Gastrocnemius medialis (tissue), 4 donors: ENCODE measurements around the gene FBXL7. TPM values are rescaled to one million over a fixed set of nuclear protein-coding genes. Genes with fewer than 3 reads are reported as not detected.
"Not testable (repeated sequence)": the region's sequence is repeated elsewhere in the genome, so short reads cannot be mapped to it uniquely, and the experiment has no call there.

ENCODE experiments used
- ATAC-seq, 2 donors: fragments of 150-250 bp; one replicate each; pipeline ENCODE4 v1.9.1; 2016
- DNase-seq, 2 donors: peaks; one replicate each; pipeline ENCODE4 v3.0.0-alpha.2; 2019
- H3K27ac ChIP-seq, 4 donors: fragments of 200-600 bp; sonication (generic); 1 replicate in 1 of 4; 2 replicates in 3 of 4; pipeline ENCODE4 v1.5.1; 2016 to 2018; ENCODE audit warnings: mild to moderate bottlenecking in 2 of 4, moderate library complexity in 1 of 4
- H3K27me3 ChIP-seq, 3 donors: fragments of 200-600 bp; sonication (generic) in 2 of 3; 1 replicate in 1 of 3; 2 replicates in 2 of 3; pipeline versions ENCODE4 v1.5.1 to v1.6.0; 2016 to 2019; ENCODE audit warnings: mild to moderate bottlenecking in 1 of 3, moderate library complexity in 1 of 3
- H3K36me3 ChIP-seq, 2 donors: fragments of 200-600 bp; sonication (generic) in 1 of 2; one replicate each; pipeline ENCODE4 v1.5.1; 2017 to 2018
- H3K4me1 ChIP-seq, 2 donors: fragments of 200-600 bp; sonication (generic) in 1 of 2; one replicate each; pipeline ENCODE4 v1.5.1; 2016 to 2017; ENCODE audit warnings: mild to moderate bottlenecking in 2 of 2
- H3K4me3 ChIP-seq, 4 donors: fragments of 200-600 bp; sonication (generic) in 3 of 4; 1 replicate in 1 of 4; 2 replicates in 3 of 4; pipeline ENCODE4 v1.5.1; 2016 to 2019; ENCODE audit warnings: mild to moderate bottlenecking in 2 of 4
- H3K9me3 ChIP-seq, 3 donors: fragments of 200-600 bp; sonication (generic) in 2 of 3; 1 replicate in 1 of 3; 2 replicates in 2 of 3; pipeline ENCODE4 v1.5.1; 2016 to 2019
- CTCF ChIP-seq, 5 experiments: fragments of 450-650 bp in 3 of 5; fragments of 200-600 bp in 2 of 5; sonication (generic) in 2 of 5; IDR thresholded peaks in 4 of 5; conservative IDR thresholded peaks in 1 of 5; 1 replicate in 4 of 5; 2 replicates in 1 of 5; pipeline ENCODE4 v1.5.1; 2016 to 2019; ENCODE audit warnings: antibody characterized with exemption in 5 of 5, mild to moderate bottlenecking in 3 of 5, moderate library complexity in 3 of 5
- POLR2A ChIP-seq, 2 donors: fragments of 450-650 bp; IDR thresholded peaks; one replicate each; pipeline ENCODE4 v1.6.1; 2017; ENCODE audit warnings: antibody characterized with exemption in 2 of 2, mild to moderate bottlenecking in 2 of 2, moderate library complexity in 2 of 2
- in situ Hi-C, 4 donors: fragments of 200-750 bp; cut with MboI; loops; one replicate each; pipeline versions ENCODE4 v1.15.0 to v1.8.0; 2017; ENCODE audit warnings: low sequenced_read_pairs in 4 of 4
- intact Hi-C: fragments of 100-400 bp; cut with DNase I; formaldehyde crosslinking; loops from one replicate; pipeline ENCODE4 v1.15.1; 2023; ENCODE audit warnings: low total_unique reads
- total RNA-seq, 4 donors: library from RNA; depleted of rRNA; stranded (reverse); fragments of >200 nt; gene quantifications; one replicate each; pipeline versions ENCODE4 v1.1.0 to v1.2.3, GENCODE V29; 2016

Gene FBXL7
- total RNA-seq, 4 donors from 2014 or later = 2.4 to 4.9 (median 3.1) TPM

GRCh38 chr5:15858326-15858725, 358.3 kb downstream of the FBXL7 start:
- H3K27ac ChIP-seq = no peak overlapping the region
- in situ Hi-C loops (no loop called here), intact Hi-C loops (no loop called here)
- DNase-seq = no peak
- H3K36me3 ChIP-seq = no peaks in the 10 kb centered on the region
- TF ChIP-seq POLR2A (IDR thresholded peaks at IDR 0.05) = no peak
- TF ChIP-seq CTCF (IDR thresholded peaks at IDR 0.05 in 4 of 5, conservative IDR thresholded peaks at IDR 0.05 in 1 of 5) = no peak
- H3K9me3 ChIP-seq = no peaks in the 10 kb centered on the region
- H3K4me1 ChIP-seq = no peaks in the 10 kb centered on the region
- no peak for ATAC-seq
- H3K27me3 ChIP-seq = no peaks in the 10 kb centered on the region
- H3K4me3 ChIP-seq = no peak overlapping the region

GRCh38 chr5:15864536-15865215, 364.7 kb downstream of the FBXL7 start:
- intact Hi-C loops = no loop called here
- TF ChIP-seq POLR2A (IDR thresholded peaks at IDR 0.05) (no peak), CTCF (IDR thresholded peaks at IDR 0.05 in 4 of 5, conservative IDR thresholded peaks at IDR 0.05 in 1 of 5) (no peak)
- DNase-seq (no peak), ATAC-seq (no peak)
- Histone ChIP-seq H3K4me1 (no peaks in the 10 kb centered on the region), H3K36me3 (no peaks in the 10 kb centered on the region), H3K9me3 (no peaks in the 10 kb centered on the region), H3K27me3 (no peaks in the 10 kb centered on the region), H3K27ac (no peak overlapping the region), H3K4me3 (no peak overlapping the region)
- in situ Hi-C loops = no loop called here

GRCh38 chr5:15872259-15872658, 372.3 kb downstream of the FBXL7 start:
- intact Hi-C loops, H3K9me3 ChIP-seq, H3K4me3 ChIP-seq, in situ Hi-C loops, H3K27ac ChIP-seq, H3K4me1 ChIP-seq, H3K27me3 ChIP-seq, ATAC-seq, DNase-seq, H3K36me3 ChIP-seq: not testable (repeated sequence)

- H3K4me1 ChIP-seq = no peaks in the 10 kb centered on the region
- no peak overlapping the region for H3K4me3 ChIP-seq
- no peak overlapping the region for H3K27ac ChIP-seq
- in situ Hi-C loops = no loop called here
- no peaks in the 10 kb centered on the region for H3K36me3 ChIP-seq
- intact Hi-C loops = no loop called here
- no peak for DNase-seq
- no peak for ATAC-seq
- no peak for TF ChIP-seq POLR2A (IDR thresholded peaks at IDR 0.05)
- TF ChIP-seq CTCF (IDR thresholded peaks at IDR 0.05 in 4 of 5, conservative IDR thresholded peaks at IDR 0.05 in 1 of 5) = no peak
- H3K27me3 ChIP-seq = no peaks in the 10 kb centered on the region
- no peaks in the 10 kb centered on the region for H3K9me3 ChIP-seq
These were observed 377.9 kb downstream of the FBXL7 start for GRCh38 chr5:15877914-15878313.

GRCh38 chr5:15880201-15880600, 380.2 kb downstream of the FBXL7 start:
- H3K27me3 ChIP-seq = no peaks in the 10 kb centered on the region
- DNase-seq (no peak), ATAC-seq (no peak)
- intact Hi-C loops (no loop called here), in situ Hi-C loops (no loop called here)
- H3K9me3 ChIP-seq = no peaks in the 10 kb centered on the region
- TF ChIP-seq POLR2A (IDR thresholded peaks at IDR 0.05) = no peak
- TF ChIP-seq CTCF (IDR thresholded peaks at IDR 0.05 in 4 of 5, conservative IDR thresholded peaks at IDR 0.05 in 1 of 5) = no peak
- no peak overlapping the region for H3K27ac ChIP-seq
- H3K4me3 ChIP-seq = no peak overlapping the region
- H3K36me3 ChIP-seq = no peaks in the 10 kb centered on the region
- no peaks in the 10 kb centered on the region for H3K4me1 ChIP-seq
